Loucy (cell line): ENCODE measurements around the gene TMEM132D.

Experiments used
- H2AFZ ChIP-seq: fragments of 200-600 bp; sonication (generic); 2 replicates; pipeline ENCODE4 v1.6.0; 2016; ENCODE audit warnings: antibody characterized with exemption, mild to moderate bottlenecking, low read length, moderate library complexity
- H3F3A ChIP-seq: fragments of 200-600 bp; 2 replicates; pipeline ENCODE4 v1.6.0; 2016; ENCODE audit warnings: antibody characterized with exemption, low read depth, mild to moderate bottlenecking
- H3K27me3 ChIP-seq: fragments of 200-600 bp; sonication (generic); 2 replicates; pipeline ENCODE4 v1.6.1; 2014; ENCODE audit warnings: low read length, mild to moderate bottlenecking; ENCODE audit not compliant: insufficient read depth, poor library complexity, severe bottlenecking
- H3K36me3 ChIP-seq: fragments of 200-600 bp; sonication (generic); 2 replicates; pipeline ENCODE4 v1.6.1; 2016; ENCODE audit warnings: low read length; ENCODE audit not compliant: insufficient read depth
- H3K4me1 ChIP-seq: fragments of 200-600 bp; sonication (generic); 2 replicates; pipeline ENCODE4 v1.5.1; 2014; ENCODE audit warnings: low read length, mild to moderate bottlenecking; ENCODE audit not compliant: insufficient read depth, poor library complexity, severe bottlenecking
- H3K4me2 ChIP-seq: fragments of 200-600 bp; sonication (generic); 2 replicates; pipeline ENCODE4 v1.6.0; 2014; ENCODE audit warnings: antibody characterized with exemption, low read length, low read depth, mild to moderate bottlenecking; ENCODE audit not compliant: poor library complexity, severe bottlenecking
- H3K4me3 ChIP-seq: fragments of 200-600 bp; sonication (generic); 2 replicates; pipeline ENCODE4 v1.5.1; 2014; ENCODE audit warnings: low read length, mild to moderate bottlenecking, mixed read lengths; ENCODE audit not compliant: poor library complexity, severe bottlenecking
- H3K79me2 ChIP-seq: fragments of 200-600 bp; sonication (generic); 2 replicates; pipeline ENCODE4 v1.6.1; 2014; ENCODE audit warnings: low read length; ENCODE audit not compliant: insufficient read depth
- H3K9ac ChIP-seq: fragments of 200-600 bp; sonication (generic); 2 replicates; pipeline ENCODE4 v1.6.0; 2014; ENCODE audit warnings: mild to moderate bottlenecking, low read depth, low read length, moderate library complexity; ENCODE audit not compliant: poor library complexity, severe bottlenecking
- H3K9me2 ChIP-seq: fragments of 200-600 bp; sonication (generic); replicated peaks from 2 replicates; pipeline ENCODE4 v1.6.1; 2016; ENCODE audit warnings: low read depth, low read length, mixed read lengths
- H3K9me3 ChIP-seq: fragments of 200-600 bp; sonication (generic); 2 replicates; pipeline ENCODE4 v1.6.1; 2014; ENCODE audit warnings: mild to moderate bottlenecking, antibody characterized with exemption, low read length, low read depth; ENCODE audit not compliant: insufficient read depth
- H4K20me1 ChIP-seq: fragments of 200-600 bp; sonication (generic); 2 replicates; pipeline ENCODE4 v1.6.0; 2014; ENCODE audit warnings: antibody characterized with exemption, low read length, mild to moderate bottlenecking; ENCODE audit not compliant: insufficient read depth, poor library complexity, severe bottlenecking
- CTCF ChIP-seq: fragments of 200-600 bp; sonication (generic); conservative IDR thresholded peaks from 2 replicates; pipeline ENCODE4 v1.5.1; 2014; ENCODE audit warnings: mild to moderate bottlenecking, antibody characterized with exemption, low read length
- EZH2phosphoT487 ChIP-seq: fragments of 200-600 bp; IDR thresholded peaks from 2 replicates; pipeline ENCODE4 v1.6.1; 2018; ENCODE audit warnings: antibody characterized with exemption, mild to moderate bottlenecking, moderate library complexity, borderline replicate concordance

Gene TMEM132D

DNA sequence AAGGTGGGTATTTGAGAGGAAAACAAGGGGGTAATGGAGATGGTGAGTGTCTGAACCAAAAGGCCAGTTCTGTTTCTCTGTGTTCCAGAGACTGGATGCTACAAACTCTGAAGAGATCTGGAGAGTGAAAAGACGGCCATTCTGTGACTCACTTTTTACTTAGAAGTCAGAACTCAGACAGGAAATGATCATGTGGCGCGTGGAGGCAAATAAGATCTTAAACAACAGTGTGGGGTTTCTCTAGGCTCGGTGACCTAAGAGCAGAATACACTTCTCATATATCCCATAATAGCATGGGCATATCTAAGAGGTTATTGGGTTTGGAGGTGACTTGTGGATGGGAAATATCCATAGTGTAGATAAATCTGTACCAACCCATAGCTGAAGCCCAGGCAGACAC lies 463.5 kb downstream of the TMEM132D start:
- Histone ChIP-seq H4K20me1 (no peaks in the 10 kb centered on the region), H3F3A (no peaks in the 10 kb centered on the region), H3K9me2 (no peaks in the 10 kb centered on the region), H3K79me2 (no peaks in the 10 kb centered on the region), H3K4me2 (no peak overlapping the region), H2AFZ (no peak overlapping the region), H3K27me3 (no peaks in the 10 kb centered on the region), H3K9me3 (peaks cover 4% of the 10 kb centered on the region; the same call in 1 of the 2 replicates), H3K9ac (no peak overlapping the region), H3K4me3 (no peak overlapping the region), H3K36me3 (no peaks in the 10 kb centered on the region), H3K4me1 (no peaks in the 10 kb centered on the region)
- TF ChIP-seq EZH2phosphoT487 (no peak), CTCF (no peak)

DNA sequence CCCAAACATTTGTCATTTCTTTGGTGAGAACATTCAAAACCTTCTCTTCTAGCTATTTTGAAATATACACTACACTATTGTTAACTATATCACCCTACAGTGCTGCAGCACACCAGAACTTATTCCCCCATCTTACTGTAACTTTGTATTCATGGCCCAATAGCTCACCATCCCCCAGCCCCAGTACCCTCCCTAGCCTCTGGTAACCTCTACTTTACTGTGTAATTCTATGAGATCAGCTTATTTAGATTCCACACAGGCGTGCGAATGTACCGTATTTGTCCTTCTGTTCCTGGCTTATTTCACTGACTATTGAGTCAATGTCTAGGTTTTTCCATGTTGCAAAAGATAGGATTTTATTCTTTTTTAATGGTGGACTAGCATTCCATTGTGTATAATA lies 469.0 kb downstream of the TMEM132D start:
- peaks cover 2% of the 10 kb centered on the region; the same call in 1 of the 2 replicates for H3K9me3 ChIP-seq
- H3F3A ChIP-seq = no peaks in the 10 kb centered on the region
- no peaks in the 10 kb centered on the region for H3K27me3 ChIP-seq
- no peaks in the 10 kb centered on the region for H3K9me2 ChIP-seq
- no peaks in the 10 kb centered on the region for H4K20me1 ChIP-seq
- H3K4me1 ChIP-seq = no peaks in the 10 kb centered on the region
- H3K4me2 ChIP-seq = no peak overlapping the region
- H3K36me3 ChIP-seq = no peaks in the 10 kb centered on the region
- H2AFZ ChIP-seq = no peak overlapping the region
- no peak for TF ChIP-seq EZH2phosphoT487
- TF ChIP-seq CTCF = no peak
- no peak overlapping the region for H3K4me3 ChIP-seq
- no peaks in the 10 kb centered on the region for H3K79me2 ChIP-seq
- H3K9ac ChIP-seq = no peak overlapping the region

DNA sequence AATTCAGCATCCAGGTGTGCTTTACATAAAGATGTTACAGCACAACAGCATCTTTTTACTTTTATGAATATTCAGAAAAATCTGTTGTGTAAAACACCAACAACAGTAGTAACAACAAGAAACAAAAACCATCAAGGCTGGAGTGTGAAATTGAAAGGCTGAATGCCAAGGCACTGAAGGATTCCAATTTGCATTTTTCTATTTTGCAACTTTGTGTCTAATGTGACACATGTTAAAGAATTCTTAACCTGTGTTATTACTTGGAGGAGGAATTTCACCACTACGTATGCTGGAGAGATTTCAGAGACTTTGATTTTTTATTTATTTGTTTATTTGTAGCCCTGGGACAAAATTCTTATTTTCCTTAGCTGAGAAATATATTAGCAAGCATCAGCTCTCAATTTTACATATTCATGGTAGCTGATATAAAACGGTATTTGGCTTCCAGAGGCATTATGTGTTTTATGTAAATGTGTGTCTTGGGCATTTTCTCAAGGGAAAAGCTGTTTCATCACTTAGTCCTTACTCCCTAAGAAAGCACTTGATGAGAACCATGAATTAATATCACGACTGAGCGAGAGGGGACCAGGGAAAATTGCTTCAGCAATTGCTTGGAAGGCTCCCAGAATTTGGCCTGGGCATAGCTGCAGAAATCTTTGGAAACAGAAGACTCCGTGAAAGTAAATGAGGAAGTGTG lies 475.4 kb downstream of the TMEM132D start:
- H3K36me3 ChIP-seq = no peaks in the 10 kb centered on the region
- H3K9me2 ChIP-seq = no peaks in the 10 kb centered on the region
- H4K20me1 ChIP-seq = no peaks in the 10 kb centered on the region
- no peak overlapping the region for H3K4me2 ChIP-seq
- no peaks in the 10 kb centered on the region for H3K27me3 ChIP-seq
- H2AFZ ChIP-seq = no peak overlapping the region
- no peak for TF ChIP-seq CTCF
- no peak for TF ChIP-seq EZH2phosphoT487
- no peaks in the 10 kb centered on the region for H3K79me2 ChIP-seq
- no peak overlapping the region for H3K9ac ChIP-seq
- H3K4me1 ChIP-seq = no peaks in the 10 kb centered on the region
- H3F3A ChIP-seq = no peaks in the 10 kb centered on the region
- H3K4me3 ChIP-seq = no peak overlapping the region
- H3K9me3 ChIP-seq = 0 out of 2 replicates have a peak, but pooled peaks cover 4% of the 10 kb centered on the region
